ENCODE results near the gene CSF3R. TPM values are rescaled to one million over a fixed set of nuclear protein-coding genes. Genes with fewer than 3 reads are reported as not detected.

Gene CSF3R
- total and polyA plus RNA-seq, 8 donors: 5.7 to 334 (median 10.7) TPM

GRCh38 chr1:36450270-36450918 lies 32.3 kb downstream of the CSF3R start, which contains the start of gene OSCP1:
TSS of gene OSCP1 (minus strand) at chr1:36450451. CDS start at chr1:36450369, 82 bp downstream.
- intact Hi-C loops (cut with DNase I): no loop called here
- DNase-seq (peak; percentile 96 to 98 (median 97)), ATAC-seq (peak; percentile 99)
- Histone ChIP-seq H3K4me1 (peaks cover 0 to 26% of the 10 kb centered on the region in 2 donors), H3K27ac (peak within 1 kb of the TSS; percentile 98), H3K4me3 (peak within 1 kb of the TSS; percentile 45 to 67), H3K9me3 (no peaks in the 10 kb centered on the region), H3K27me3 (no peaks in the 10 kb centered on the region), H3K36me3 (peaks cover 0 to 15% of the 10 kb centered on the region in 2 donors)
- no peak for TF ChIP-seq CTCF (IDR thresholded peaks at IDR 0.05)

GRCh38 chr1:36448530-36449056 lies 34.1 kb downstream of the CSF3R start:
- Histone ChIP-seq H3K4me3 (no peak overlapping the region), H3K4me1 (peaks cover 0 to 26% of the 10 kb centered on the region in 2 donors), H3K27ac (no peak overlapping the region), H3K27me3 (no peaks in the 10 kb centered on the region), H3K36me3 (no peaks in the 10 kb centered on the region), H3K9me3 (no peaks in the 10 kb centered on the region)
- DNase-seq (no peak), ATAC-seq (no peak)
- intact Hi-C loops (cut with DNase I): no loop called here
- no peak for TF ChIP-seq CTCF (IDR thresholded peaks at IDR 0.05)

GRCh38 chr1:36447450-36447849 lies 35.3 kb downstream of the CSF3R start:
- TF ChIP-seq CTCF (IDR thresholded peaks at IDR 0.05): no peak
- no peaks in the 10 kb centered on the region for H3K36me3 ChIP-seq
- H3K4me1 ChIP-seq: peaks cover under 1 to 26% of the 10 kb centered on the region in 2 donors
- intact Hi-C loops (cut with DNase I): no loop called here
- ATAC-seq: no peak
- no peak for DNase-seq
- H3K9me3 ChIP-seq: no peaks in the 10 kb centered on the region
- H3K4me3 ChIP-seq: no peak overlapping the region
- no peaks in the 10 kb centered on the region for H3K27me3 ChIP-seq
- no peak overlapping the region for H3K27ac ChIP-seq

GRCh38 chr1:36446746-36447145 lies 36.0 kb downstream of the CSF3R start:
- H3K9me3 ChIP-seq: no peaks in the 10 kb centered on the region
- TF ChIP-seq CTCF (IDR thresholded peaks at IDR 0.05): no peak
- peaks cover 3 to 26% of the 10 kb centered on the region in 2 donors for H3K4me1 ChIP-seq
- DNase-seq: no peak
- ATAC-seq: no peak
- intact Hi-C loops (cut with DNase I): no loop called here
- no peaks in the 10 kb centered on the region for H3K36me3 ChIP-seq
- H3K27me3 ChIP-seq: no peaks in the 10 kb centered on the region
- no peak overlapping the region for H3K4me3 ChIP-seq
- peak overlapping the region; percentile 13 to 45 for H3K27ac ChIP-seq

DNA sequence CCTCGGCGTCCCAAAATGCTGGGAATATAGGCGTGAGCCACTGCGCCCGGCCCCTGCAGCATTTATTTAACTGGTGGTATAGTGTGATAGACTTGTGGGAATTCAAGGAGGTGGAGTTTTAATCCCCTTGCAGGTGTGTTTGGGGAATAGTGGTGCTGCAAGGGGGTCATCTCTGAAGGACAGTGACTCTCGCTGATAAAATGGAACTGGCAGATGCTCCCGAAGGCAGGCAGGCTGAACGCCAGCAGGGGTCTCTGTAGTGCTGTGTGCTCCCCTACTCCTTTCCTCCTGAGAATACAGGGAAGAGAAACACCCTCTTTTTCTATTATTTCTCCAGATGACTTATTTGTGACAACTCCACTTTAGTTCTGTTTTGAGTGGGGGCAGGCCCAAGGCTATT lies 36.4 kb downstream of the CSF3R start:
- Histone ChIP-seq H3K36me3 (no peaks in the 10 kb centered on the region), H3K4me3 (no peak overlapping the region), H3K9me3 (no peaks in the 10 kb centered on the region), H3K27me3 (no peaks in the 10 kb centered on the region), H3K27ac (peak overlapping the region; percentile 13 to 45), H3K4me1 (peaks cover 3 to 22% of the 10 kb centered on the region in 2 donors)
- DNase-seq (no peak), ATAC-seq (no peak)
- intact Hi-C loops (cut with DNase I): no loop called here
- no peak for TF ChIP-seq CTCF (IDR thresholded peaks at IDR 0.05)

Data from left lung (tissue), 10 donors.